HG02840 (cell line): ENCODE data around the gene FLG.
"Not testable (repeated sequence)": the region's sequence is repeated elsewhere in the genome, so short reads cannot be mapped to it uniquely, and the experiment has no call there.

Source experiments
- ATAC-seq: cut with Tn5 transposase; IDR thresholded peaks from one replicate; pipeline ENCODE4 v1.9.1; 2021; ENCODE audit warnings: mild to moderate bottlenecking, moderate library complexity, moderate number of reproducible peaks; ENCODE audit not compliant: unreplicated experiment, low FRiP score

FLG gene

DNA sequence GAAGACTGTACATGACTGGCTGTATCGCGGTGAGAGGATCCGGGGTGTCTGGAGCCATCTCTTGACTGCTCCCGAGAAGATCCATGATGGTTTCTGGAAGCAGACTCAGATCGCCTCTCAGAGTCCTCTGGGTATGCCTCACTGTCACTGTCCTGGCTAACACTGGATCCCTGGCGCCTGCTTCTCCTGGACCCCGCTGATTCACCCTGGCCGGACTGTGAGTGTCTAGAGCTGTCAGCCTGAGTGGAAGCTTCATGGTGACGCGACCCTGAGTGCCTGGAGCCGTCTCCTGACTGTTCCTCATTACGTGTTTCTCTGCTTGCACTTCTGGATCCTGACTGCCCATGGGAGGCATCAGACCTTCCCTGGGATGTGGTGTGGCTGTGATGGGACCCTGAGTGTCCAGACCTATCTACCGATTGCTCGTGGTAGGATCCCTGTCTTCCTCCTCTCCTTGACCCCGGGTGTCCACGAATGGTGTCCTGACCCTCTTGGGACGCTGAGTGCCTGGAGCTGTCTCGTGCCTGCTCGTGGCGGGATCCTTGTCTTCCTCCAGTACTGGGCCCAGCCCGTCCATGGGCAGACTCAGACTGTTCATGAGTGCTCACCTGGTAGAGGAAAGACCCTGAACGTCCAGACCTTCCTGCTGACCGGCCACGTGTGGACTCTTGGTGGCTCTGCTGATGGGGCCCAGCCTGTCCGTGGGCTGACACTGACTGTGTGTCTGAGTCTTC is 21.7 kb downstream of the FLG start:
- not testable (repeated sequence) for ATAC-seq

DNA sequence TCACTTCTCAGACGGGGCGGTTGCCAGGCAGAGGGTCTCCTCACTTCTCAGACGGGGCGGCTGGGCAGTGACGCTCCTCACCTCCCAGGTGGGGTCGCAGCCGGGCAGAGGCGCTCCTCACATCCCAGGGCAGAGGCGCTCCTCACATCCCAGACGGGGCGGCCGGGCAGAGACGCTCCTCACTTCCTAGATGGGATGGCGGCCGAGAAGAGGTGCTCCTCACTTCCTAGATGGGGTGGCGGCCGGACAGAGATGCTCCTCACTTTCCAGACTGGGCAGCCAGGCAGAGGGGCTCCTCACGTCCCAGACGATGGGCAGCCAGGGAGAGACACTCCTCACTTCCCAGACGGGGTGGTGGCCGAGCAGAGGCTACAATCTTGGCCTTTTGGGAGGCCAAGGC is 68.6 kb downstream of the FLG start:
- ATAC-seq: not testable (repeated sequence)
